Activated CD4-positive, alpha-beta T cell treated with anti-CD3 and anti-CD28 coated beads, Interleukin-2, amount 10 ng/mL, durations not matched to agents 24 days and 14 days (primary cell): ENCODE measurements around the gene TP53I11. TPM values are rescaled to one million over a fixed set of nuclear protein-coding genes. Genes with fewer than 3 reads are reported as not detected.

ENCODE experiments used
- DNase-seq: peaks from one replicate; pipeline ENCODE4 v3.0.0; 2022
- H3K27ac Mint-ChIP-seq: one replicate; pipeline ENCODE4 v1.8.0; 2022; ENCODE audit warnings: mild to moderate bottlenecking, mixed read lengths
- H3K27me3 Mint-ChIP-seq: one replicate; pipeline ENCODE4 v1.8.0; 2022; ENCODE audit warnings: mixed read lengths
- H3K36me3 Mint-ChIP-seq: one replicate; pipeline ENCODE4 v1.8.0; 2022; ENCODE audit warnings: low read depth, mild to moderate bottlenecking, mixed read lengths
- H3K4me1 Mint-ChIP-seq: one replicate; pipeline ENCODE4 v1.8.0; 2021; ENCODE audit warnings: mixed read lengths
- H3K4me3 Mint-ChIP-seq: one replicate; pipeline ENCODE4 v1.8.0; 2022; ENCODE audit warnings: mild to moderate bottlenecking, moderate library complexity, mixed read lengths
- H3K9me3 Mint-ChIP-seq: one replicate; pipeline ENCODE4 v1.8.0; 2021; ENCODE audit warnings: mixed read lengths
- intact Hi-C: fragments of 100-400 bp; cut with micrococcal nuclease; formaldehyde crosslinking; loops from one replicate; pipeline ENCODE4 v1.15.1; 2023
- total RNA-seq: library from RNA; stranded (reverse); gene quantifications from 2 replicates; pipeline ENCODE4 v1.2.3, GENCODE V29; 2022

Gene TP53I11
- total RNA-seq, 1 donor from 2014 or later: 9.1 TPM

DNA sequence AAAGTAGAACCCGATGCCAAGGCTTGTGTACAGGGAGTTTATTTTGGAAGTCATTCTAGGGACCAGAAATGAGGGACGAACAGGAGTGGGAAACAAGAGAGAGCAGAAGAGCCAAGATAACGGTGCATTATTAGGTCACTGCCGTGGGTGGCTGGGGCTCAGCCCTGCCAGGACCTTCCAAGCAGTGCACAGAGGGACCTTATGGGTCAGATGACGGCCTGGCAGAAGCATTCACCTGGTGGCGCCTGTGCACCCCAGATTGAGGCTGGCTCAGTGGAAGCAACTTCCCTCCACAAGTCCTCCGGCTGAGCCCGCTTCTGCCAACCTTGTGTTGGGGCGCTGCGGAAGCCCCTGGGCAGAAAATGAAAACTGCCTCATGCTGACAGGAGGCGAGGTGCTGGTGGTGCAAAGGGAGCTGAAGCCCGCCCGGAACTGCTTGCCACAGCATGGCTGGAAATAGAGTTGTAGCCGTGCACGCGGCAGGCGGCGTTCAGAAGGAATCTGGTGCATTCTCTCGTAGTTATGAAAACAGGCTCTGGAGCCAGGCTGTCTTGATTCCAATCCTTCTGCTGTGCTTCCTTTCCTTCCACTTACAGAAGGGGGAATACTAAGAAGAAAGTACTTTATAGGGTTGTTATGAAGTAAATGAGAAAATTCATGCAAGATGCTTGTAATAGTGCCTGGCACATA is 22.2 kb upstream of the TP53I11 start:
- H3K36me3 Mint-ChIP-seq: no peaks in the 10 kb centered on the region
- no peaks in the 10 kb centered on the region for H3K27me3 Mint-ChIP-seq
- intact Hi-C loops: no loop called here
- no peak overlapping the region for H3K27ac Mint-ChIP-seq
- no peaks in the 10 kb centered on the region for H3K9me3 Mint-ChIP-seq
- DNase-seq: no peak
- no peak overlapping the region for H3K4me3 Mint-ChIP-seq
- H3K4me1 Mint-ChIP-seq: peaks cover 3% of the 10 kb centered on the region

DNA sequence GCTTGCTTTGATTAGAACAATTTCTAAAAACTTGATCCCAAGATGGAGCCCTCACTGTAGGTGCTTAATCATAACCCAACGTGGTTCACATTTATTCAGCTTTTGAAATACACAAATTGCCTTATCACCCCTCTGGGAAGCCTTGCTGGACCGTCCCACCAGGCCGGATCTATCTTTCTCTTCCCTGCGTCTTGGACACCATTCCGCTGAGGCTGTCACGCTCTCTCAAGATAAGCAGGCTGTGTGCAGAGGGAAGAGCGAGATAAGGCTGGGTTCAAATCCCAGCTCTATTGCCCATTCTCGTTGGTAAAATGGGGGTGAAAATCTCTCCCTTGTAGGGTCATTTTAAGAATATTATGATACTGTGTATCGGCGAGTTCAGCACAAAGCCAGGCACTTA is 20.5 kb upstream of the TP53I11 start:
- no peaks in the 10 kb centered on the region for H3K9me3 Mint-ChIP-seq
- no peaks in the 10 kb centered on the region for H3K27me3 Mint-ChIP-seq
- H3K27ac Mint-ChIP-seq: no peak overlapping the region
- no peaks in the 10 kb centered on the region for H3K36me3 Mint-ChIP-seq
- H3K4me3 Mint-ChIP-seq: no peak overlapping the region
- intact Hi-C loops: no loop called here
- no peak for DNase-seq
- H3K4me1 Mint-ChIP-seq: no peaks in the 10 kb centered on the region

DNA sequence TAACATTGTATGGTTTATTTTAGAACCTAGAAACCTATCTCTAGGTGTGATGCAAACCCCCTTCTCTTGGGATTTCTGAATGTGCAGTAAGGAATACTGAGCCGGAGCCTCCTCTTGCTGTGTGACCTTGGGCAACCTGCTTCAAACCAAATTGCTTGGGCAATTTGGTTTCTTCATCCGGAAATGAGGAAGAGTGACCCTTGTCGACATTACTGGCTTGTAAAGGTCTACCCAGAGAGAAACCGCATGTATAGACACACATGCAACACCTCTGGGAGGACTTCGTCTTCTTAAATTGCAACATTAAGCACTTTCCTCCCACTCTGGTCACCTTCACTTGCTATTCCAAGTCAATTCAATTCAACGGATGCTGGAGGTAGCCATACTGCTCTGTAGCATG is 19.6 kb upstream of the TP53I11 start:
- no peak for DNase-seq
- Mint-ChIP-seq H3K4me3 (no peak overlapping the region), H3K9me3 (no peaks in the 10 kb centered on the region), H3K27me3 (no peaks in the 10 kb centered on the region), H3K27ac (no peak overlapping the region), H3K36me3 (no peaks in the 10 kb centered on the region), H3K4me1 (no peaks in the 10 kb centered on the region)
- intact Hi-C loops: no loop called here

DNA sequence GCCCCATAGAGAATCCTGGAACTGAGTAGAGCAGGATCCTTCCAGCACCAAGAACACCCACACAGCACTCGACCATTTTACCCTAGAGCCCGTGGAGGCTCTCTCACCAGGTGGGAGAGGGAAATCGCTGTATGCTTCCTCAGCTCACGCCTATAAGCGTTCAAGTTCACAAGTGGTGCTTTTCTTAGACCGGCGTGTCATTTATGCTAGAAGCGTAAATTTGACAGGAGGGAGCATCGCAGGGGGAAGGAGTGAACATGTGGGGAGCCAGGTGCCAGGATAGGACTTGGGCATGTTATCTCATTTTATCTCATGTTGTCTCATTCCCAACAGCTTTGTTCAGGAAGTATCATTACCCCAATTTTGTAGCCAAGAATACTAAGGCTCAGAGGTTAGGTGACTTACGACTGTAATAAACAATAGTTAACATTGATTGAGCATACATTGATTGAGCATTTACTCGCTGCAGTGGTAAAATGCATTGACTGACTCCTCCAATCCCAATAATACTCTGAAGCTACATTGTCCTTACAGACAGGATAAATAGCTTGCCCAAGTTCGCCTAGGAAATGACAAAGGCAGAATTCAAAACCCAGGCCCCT is 19.1 kb upstream of the TP53I11 start:
- Mint-ChIP-seq H3K27ac (no peak overlapping the region), H3K4me3 (no peak overlapping the region), H3K36me3 (no peaks in the 10 kb centered on the region), H3K4me1 (no peaks in the 10 kb centered on the region), H3K27me3 (no peaks in the 10 kb centered on the region), H3K9me3 (no peaks in the 10 kb centered on the region)
- intact Hi-C loops: no loop called here
- no peak for DNase-seq

DNA sequence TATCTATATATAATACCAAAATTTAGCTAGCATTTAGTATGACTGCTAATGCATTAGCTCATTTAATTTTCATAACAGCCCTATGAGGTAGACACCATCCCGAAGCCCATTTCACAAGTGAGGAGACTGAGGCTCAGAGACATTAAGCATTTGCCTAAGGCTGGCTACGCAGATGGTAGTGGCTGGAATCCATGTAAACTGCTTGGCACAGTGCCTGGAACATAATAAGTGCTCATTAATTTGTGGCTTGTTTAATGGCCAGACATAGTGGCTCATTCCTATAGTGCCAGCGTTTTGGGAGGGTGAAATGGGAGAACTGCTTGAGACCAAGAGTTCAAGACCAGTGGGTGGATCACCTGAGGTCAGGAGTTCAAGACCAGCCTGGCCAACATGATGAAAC is 17.8 kb upstream of the TP53I11 start:
- intact Hi-C loops: no loop called here
- Mint-ChIP-seq H3K27ac (no peak overlapping the region), H3K27me3 (no peaks in the 10 kb centered on the region), H3K9me3 (no peaks in the 10 kb centered on the region), H3K4me1 (no peaks in the 10 kb centered on the region), H3K36me3 (no peaks in the 10 kb centered on the region), H3K4me3 (no peak overlapping the region)
- no peak for DNase-seq

DNA sequence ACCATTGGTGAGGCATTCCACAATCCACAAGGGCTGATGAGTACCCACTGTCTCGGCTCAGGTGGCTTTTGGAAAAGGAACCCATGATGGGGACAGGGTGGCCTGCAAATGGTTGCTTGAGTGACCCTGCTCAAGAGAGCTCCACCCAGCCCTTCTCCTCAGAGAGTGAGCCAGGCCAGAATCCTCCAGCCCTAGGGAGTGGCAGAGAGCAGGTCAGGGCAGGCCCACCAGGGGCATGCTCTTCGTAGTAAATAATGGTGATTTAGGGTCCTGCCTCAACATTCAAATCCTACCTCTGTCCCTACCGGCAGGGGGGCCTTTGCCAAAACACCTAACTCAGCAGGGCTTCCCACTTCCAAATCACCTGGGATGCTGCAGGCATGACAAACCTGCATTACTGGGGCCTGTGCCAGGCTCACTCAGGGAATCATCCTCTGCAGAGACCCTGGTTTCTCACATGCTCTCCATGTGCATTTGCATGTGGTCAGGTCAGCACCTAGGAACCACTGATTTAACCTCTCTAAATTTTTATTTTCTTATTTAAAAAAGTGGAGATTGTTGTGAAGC is 17.3 kb upstream of the TP53I11 start:
- DNase-seq: no peak
- intact Hi-C loops: no loop called here
- H3K27me3 Mint-ChIP-seq: no peaks in the 10 kb centered on the region
- no peaks in the 10 kb centered on the region for H3K4me1 Mint-ChIP-seq
- H3K27ac Mint-ChIP-seq: no peak overlapping the region
- no peaks in the 10 kb centered on the region for H3K36me3 Mint-ChIP-seq
- no peak overlapping the region for H3K4me3 Mint-ChIP-seq
- no peaks in the 10 kb centered on the region for H3K9me3 Mint-ChIP-seq

DNA sequence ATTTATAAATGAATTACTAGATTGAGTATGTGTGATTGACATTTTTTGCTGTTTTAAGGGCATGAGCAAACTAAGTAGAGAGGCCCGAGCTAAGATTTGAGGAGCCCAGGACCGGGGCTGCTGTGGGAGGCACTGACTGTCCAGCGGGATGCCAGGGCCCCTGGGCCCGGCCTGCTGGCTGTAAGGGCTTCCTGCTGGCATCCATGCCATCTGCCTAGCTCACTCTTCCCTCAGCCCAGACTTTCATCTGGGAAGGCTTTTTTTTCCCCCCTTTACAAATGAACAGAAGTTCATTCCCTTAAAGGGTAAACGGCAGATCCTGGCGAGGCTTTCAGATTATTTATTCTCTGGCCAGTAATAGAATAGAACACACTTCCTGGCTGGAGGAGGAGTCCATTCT is 16.0 kb upstream of the TP53I11 start:
- Mint-ChIP-seq H3K4me3 (no peak overlapping the region), H3K27me3 (no peaks in the 10 kb centered on the region), H3K4me1 (no peaks in the 10 kb centered on the region), H3K9me3 (no peaks in the 10 kb centered on the region), H3K27ac (no peak overlapping the region), H3K36me3 (no peaks in the 10 kb centered on the region)
- DNase-seq: no peak
- intact Hi-C loops: no loop called here

DNA sequence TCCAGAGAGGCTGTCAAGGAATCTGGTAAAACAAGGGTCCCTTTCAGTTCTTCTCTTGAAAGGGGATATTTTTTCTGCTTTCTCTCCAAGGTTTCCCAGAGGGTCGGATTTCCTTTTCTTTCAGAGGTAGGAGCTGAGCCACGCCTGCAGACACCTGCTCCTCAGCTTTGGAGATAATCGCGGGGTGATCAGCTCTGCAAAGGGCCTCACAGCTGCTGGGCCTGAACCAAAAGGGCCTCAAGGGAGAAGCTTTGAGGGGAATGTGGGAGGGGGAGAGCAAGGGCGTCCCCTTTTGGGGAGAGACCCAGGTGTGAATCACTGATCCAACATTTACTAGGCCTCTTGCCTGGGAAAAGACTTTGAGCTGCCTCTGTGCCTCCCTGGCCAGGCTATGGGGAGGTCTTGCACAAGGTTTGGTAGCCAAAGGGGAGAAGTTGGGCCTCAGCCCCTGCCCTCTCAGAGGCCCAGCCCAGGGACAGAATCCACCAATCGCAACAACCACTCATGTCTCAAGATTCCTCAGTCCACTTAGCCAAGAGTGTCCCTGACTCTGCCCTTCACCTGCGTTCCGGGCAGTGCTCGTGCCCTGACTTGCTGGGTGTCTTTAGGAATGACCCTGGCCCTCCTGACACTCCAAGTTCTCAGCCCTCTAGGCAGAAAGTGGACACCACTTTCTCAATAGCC is 14.0 kb upstream of the TP53I11 start:
- Mint-ChIP-seq H3K27ac (no peak overlapping the region), H3K4me3 (no peak overlapping the region), H3K4me1 (no peaks in the 10 kb centered on the region), H3K27me3 (no peaks in the 10 kb centered on the region), H3K36me3 (no peaks in the 10 kb centered on the region), H3K9me3 (no peaks in the 10 kb centered on the region)
- intact Hi-C loops: no loop called here
- no peak for DNase-seq

DNA sequence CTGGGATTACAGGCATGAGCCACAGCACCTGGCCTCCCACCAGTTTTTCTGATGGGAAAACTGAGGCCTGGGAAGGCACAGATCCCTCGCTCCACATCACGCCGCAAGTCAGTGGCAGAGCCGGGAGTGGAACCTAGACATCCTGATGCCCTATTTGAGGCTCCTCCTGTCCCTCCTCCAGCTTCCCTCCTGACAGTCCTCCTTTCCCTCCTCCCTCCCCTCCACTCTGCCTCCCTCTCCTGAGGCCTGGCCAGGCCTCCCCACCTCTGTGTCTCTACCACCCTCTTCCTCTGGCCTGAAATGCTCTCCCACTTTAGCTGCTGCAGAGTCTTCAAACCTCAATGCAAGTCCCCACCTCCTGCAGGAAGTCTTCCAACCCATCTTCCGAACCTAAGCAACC is 13.3 kb upstream of the TP53I11 start:
- intact Hi-C loops: no loop called here
- Mint-ChIP-seq H3K27me3 (peaks cover under 1% of the 10 kb centered on the region), H3K9me3 (no peaks in the 10 kb centered on the region)

DNA sequence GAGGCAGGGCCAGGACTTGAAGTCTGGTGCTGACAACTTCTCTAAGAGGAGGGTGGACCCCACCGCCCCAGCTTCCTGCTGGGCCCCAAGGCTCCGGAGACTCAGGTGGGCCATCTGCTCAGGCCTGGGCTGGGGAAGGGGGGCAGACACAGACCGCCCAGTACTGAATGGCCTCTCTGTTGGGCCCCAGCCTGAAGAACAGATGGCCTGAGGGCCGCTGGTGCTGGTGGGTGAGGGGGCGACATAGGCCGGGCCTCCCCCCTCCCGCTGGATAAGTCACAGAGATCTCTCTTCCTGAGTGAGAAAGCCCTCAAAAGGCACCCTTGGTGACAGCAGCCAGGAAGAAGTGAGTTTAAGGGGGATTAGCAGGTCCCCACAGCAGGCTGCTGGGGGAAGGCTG is 12.5 kb upstream of the TP53I11 start:
- Mint-ChIP-seq H3K36me3 (no peaks in the 10 kb centered on the region), H3K9me3 (no peaks in the 10 kb centered on the region), H3K4me1 (no peaks in the 10 kb centered on the region), H3K27me3 (peaks cover 2% of the 10 kb centered on the region), H3K4me3 (no peak overlapping the region), H3K27ac (no peak overlapping the region)
- intact Hi-C loops: no loop called here
- no peak for DNase-seq

More for the DNA sequence above, 13.3 kb upstream of the TP53I11 start:
- H3K4me1 Mint-ChIP-seq: no peaks in the 10 kb centered on the region
- no peaks in the 10 kb centered on the region for H3K36me3 Mint-ChIP-seq
- no peak for DNase-seq
- H3K27ac Mint-ChIP-seq: no peak overlapping the region
- H3K4me3 Mint-ChIP-seq: no peak overlapping the region

DNA sequence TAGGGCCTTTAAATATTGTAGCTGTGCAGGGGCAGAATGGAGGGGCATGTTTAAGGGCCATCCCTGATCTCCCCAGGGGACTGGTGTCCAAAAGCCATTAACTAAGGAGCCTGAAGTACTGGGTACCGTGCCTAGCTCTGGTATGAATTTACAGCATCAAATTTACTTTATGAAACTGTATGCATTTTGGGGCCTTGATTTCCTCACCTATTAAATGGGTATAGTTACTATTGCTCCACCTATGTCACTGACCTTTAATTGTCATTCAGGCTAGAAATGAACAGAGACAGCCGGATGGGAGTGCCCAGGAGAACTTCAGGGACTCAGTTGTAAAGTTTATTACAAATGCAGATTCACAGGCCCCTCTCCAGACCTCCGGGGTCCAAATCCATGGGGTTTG is 11.8 kb upstream of the TP53I11 start:
- no peaks in the 10 kb centered on the region for H3K4me1 Mint-ChIP-seq
- H3K4me3 Mint-ChIP-seq: no peak overlapping the region
- intact Hi-C loops: no loop called here
- no peaks in the 10 kb centered on the region for H3K9me3 Mint-ChIP-seq
- H3K27me3 Mint-ChIP-seq: peaks cover 2% of the 10 kb centered on the region
- no peak for DNase-seq
- no peak overlapping the region for H3K27ac Mint-ChIP-seq
- H3K36me3 Mint-ChIP-seq: no peaks in the 10 kb centered on the region

DNA sequence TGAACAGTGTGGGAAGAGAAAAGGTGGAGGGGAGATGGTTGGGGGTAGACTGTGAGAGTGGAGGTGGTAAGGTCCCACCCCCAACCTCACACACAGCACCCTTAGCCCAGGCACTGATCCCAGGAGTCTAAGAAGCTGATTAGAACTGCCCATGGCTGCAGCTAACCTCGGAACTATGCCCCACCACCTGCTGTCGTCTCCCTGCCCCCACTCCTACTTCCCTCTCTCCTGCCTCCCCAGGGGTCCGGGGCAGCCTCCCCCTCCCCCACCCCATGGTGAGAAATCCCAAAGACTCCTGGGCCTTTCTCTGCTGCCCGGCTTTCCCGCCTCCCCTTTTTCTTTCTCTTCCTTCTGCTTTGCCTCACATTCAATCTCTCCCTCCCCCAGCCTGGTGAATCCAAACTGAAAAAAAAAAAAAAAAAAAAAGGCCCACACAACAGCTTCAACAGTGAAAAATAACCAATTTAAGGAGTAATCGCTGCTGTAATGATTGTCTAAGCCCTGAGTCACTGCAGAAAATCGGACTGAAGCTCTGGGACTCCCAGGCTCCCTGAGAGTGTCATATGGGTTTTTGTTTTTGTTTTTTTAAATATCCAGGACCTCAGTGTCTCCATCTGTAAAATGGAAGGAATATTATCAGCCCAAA is 9.6 kb upstream of the TP53I11 start:
- Mint-ChIP-seq H3K27ac (no peak overlapping the region), H3K36me3 (no peaks in the 10 kb centered on the region)

DNA sequence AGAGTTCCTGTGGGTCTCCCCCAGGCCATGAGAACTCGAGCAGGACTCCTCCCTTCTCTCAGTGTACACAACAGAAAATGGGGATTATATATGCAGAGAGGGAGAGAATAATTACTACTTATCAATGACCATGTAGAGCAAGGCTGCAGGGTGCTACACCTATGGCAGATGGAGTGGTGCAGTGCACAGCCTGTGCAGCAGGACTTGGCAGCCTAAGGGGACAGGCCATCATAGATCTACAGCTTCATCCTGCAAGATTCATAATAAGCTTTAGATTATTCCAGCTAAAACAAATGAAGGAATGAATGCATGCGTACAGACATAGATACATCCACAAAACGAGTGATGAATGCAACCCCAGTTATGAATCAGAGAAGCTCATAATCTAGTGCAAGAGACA is 8.4 kb upstream of the TP53I11 start:
- H3K27ac Mint-ChIP-seq: no peak overlapping the region
- peaks cover 2% of the 10 kb centered on the region for H3K27me3 Mint-ChIP-seq
- H3K9me3 Mint-ChIP-seq: no peaks in the 10 kb centered on the region
- no peaks in the 10 kb centered on the region for H3K36me3 Mint-ChIP-seq
- peaks cover 14% of the 10 kb centered on the region for H3K4me1 Mint-ChIP-seq
- H3K4me3 Mint-ChIP-seq: no peak overlapping the region
- intact Hi-C loops: no loop called here
- no peak for DNase-seq

More for the DNA sequence above, 9.6 kb upstream of the TP53I11 start:
- DNase-seq: no peak
- Mint-ChIP-seq H3K4me1 (peaks cover 4% of the 10 kb centered on the region), H3K27me3 (peaks cover 2% of the 10 kb centered on the region), H3K9me3 (no peaks in the 10 kb centered on the region), H3K4me3 (no peak overlapping the region)
- intact Hi-C loops: no loop called here
